Fibroblast of lung (primary cell): ENCODE results near the gene SUCO. TPM values are rescaled to one million over a fixed set of nuclear protein-coding genes. Genes with fewer than 3 reads are reported as not detected.
A peak's percentile ranks its signal among the peaks of the same experiment; 100 is the strongest.

Experiments
- DNase-seq, 2 donors: peaks; one replicate each; pipeline versions ENCODE4 v3.0.0 to v3.0.0-alpha.2; 2010; ENCODE audit warnings: low read depth in 2 of 2
- H2AFZ ChIP-seq: 2 replicates; pipeline ENCODE4 v1.5.1; 2012; ENCODE audit warnings: low read length, control low read depth, inconsistent platforms
- H3K27ac ChIP-seq: 2 replicates; pipeline ENCODE4 v1.5.1; 2011; ENCODE audit warnings: low read length, control low read depth; ENCODE audit not compliant: insufficient read depth
- H3K27me3 ChIP-seq: 2 replicates; pipeline ENCODE4 v1.5.1; 2011; ENCODE audit warnings: mild to moderate bottlenecking, low read length; ENCODE audit not compliant: control insufficient read depth, insufficient read depth
- H3K36me3 ChIP-seq: 2 replicates; pipeline ENCODE4 v1.5.1; 2011; ENCODE audit warnings: low read length; ENCODE audit not compliant: control insufficient read depth, insufficient read depth
- H3K4me1 ChIP-seq: 2 replicates; pipeline ENCODE4 v1.5.1; 2011; ENCODE audit warnings: low read length; ENCODE audit not compliant: control insufficient read depth, insufficient read depth; ENCODE audit errors: extremely low read depth
- H3K4me2 ChIP-seq: 2 replicates; pipeline ENCODE4 v1.5.1; 2011; ENCODE audit warnings: low read length, control low read depth; ENCODE audit not compliant: insufficient read depth; ENCODE audit errors: extremely low read depth
- H3K4me3 ChIP-seq, 4 experiments: fragments of 200-600 bp in 1 of 4; sonication (generic) in 1 of 4; replicated peaks in 1 of 4; 2 replicates each; pipeline ENCODE4 v1.5.1; 2011 to 2016; ENCODE audit warnings: low read length in 4 of 4, low read depth in 3 of 4, mild to moderate bottlenecking in 3 of 4, control low read depth in 2 of 4, inconsistent platforms in 1 of 4, mixed read lengths in 1 of 4; ENCODE audit not compliant: insufficient read depth in 1 of 4; ENCODE audit errors: control extremely low read depth in 1 of 4
- H3K79me2 ChIP-seq: 2 replicates; pipeline ENCODE4 v1.5.1; 2012; ENCODE audit warnings: mild to moderate bottlenecking, low read length, inconsistent platforms; ENCODE audit not compliant: control insufficient read depth, insufficient read depth
- H3K9ac ChIP-seq: 2 replicates; pipeline ENCODE4 v1.5.1; 2011; ENCODE audit warnings: mild to moderate bottlenecking, low read length, control low read depth; ENCODE audit not compliant: insufficient read depth
- H3K9me3 ChIP-seq: 2 replicates; pipeline ENCODE4 v1.5.1; 2012; ENCODE audit warnings: low read depth, low read length; ENCODE audit not compliant: control insufficient read depth, insufficient read depth
- H4K20me1 ChIP-seq: 2 replicates; pipeline ENCODE4 v1.5.1; 2011; ENCODE audit warnings: low read length; ENCODE audit not compliant: control insufficient read depth, insufficient read depth; ENCODE audit errors: extremely low read depth
- CTCF ChIP-seq, 2 donors: IDR thresholded peaks in 1 of 2; conservative IDR thresholded peaks in 1 of 2; 1 replicate in 1 of 2; 2 replicates in 1 of 2; pipeline ENCODE4 v1.5.1; 2011 to 2012; ENCODE audit warnings: low read length in 2 of 2, control low read depth in 1 of 2, inconsistent platforms in 1 of 2, low read depth in 1 of 2, mild to moderate bottlenecking in 1 of 2
- EZH2 ChIP-seq: IDR thresholded peaks from 2 replicates; pipeline ENCODE4 v1.5.1; 2012; ENCODE audit warnings: low read length, control low read depth, mild to moderate bottlenecking; ENCODE audit errors: missing control alignments
- polyA plus RNA-seq, 2 donors: library from polyadenylated mRNA; depleted of rRNA in 1 of 2; stranded (reverse) in 1 of 2; unstranded in 1 of 2; fragments of >200 nt; gene quantifications; 2 replicates each; pipeline ENCODE4 v1.2.1, GENCODE V29; 2011 to 2012; ENCODE audit warnings: missing spikeins in 1 of 2
- total RNA-seq: library from RNA; depleted of rRNA; stranded (reverse); fragments of >200 nt; gene quantifications from 2 replicates; pipeline ENCODE4 v1.2.1, GENCODE V29; 2014

SUCO gene
- total and polyA plus RNA-seq, 2 donors (not counting 1 experiment from before 2014, with no cell fraction given) = 20.4 to 25.8 TPM

- H3K27ac ChIP-seq = no peak overlapping the region
- no peak overlapping the region for H3K4me3 ChIP-seq
- TF ChIP-seq CTCF (conservative IDR thresholded peaks at IDR 0.05 in 1 of 2, IDR thresholded peaks at IDR 0.05 in 1 of 2; ENCODE audit: low read depth in 1 of 2, low read length in 2 of 2) (no peak), EZH2 (no peak)
- no peaks in the 10 kb centered on the region for H3K36me3 ChIP-seq
- H3K9ac ChIP-seq = no peak overlapping the region
- H3K4me2 ChIP-seq = no peak overlapping the region
- H3K79me2 ChIP-seq = no peaks in the 10 kb centered on the region
- no peaks in the 10 kb centered on the region for H3K9me3 ChIP-seq
- H2AFZ ChIP-seq = no peak overlapping the region
- H4K20me1 ChIP-seq = no peaks in the 10 kb centered on the region
- no peak for DNase-seq
- H3K4me1 ChIP-seq = no peaks in the 10 kb centered on the region
- no peaks in the 10 kb centered on the region for H3K27me3 ChIP-seq
These were observed 93.9 kb downstream of the SUCO start for GRCh38 chr1:172626845-172627244.

GRCh38 chr1:172627702-172628101 lies 94.8 kb downstream of the SUCO start:
- Histone ChIP-seq H3K4me1 (no peaks in the 10 kb centered on the region), H3K9me3 (no peaks in the 10 kb centered on the region), H4K20me1 (no peaks in the 10 kb centered on the region), H3K27ac (no peak overlapping the region), H3K27me3 (no peaks in the 10 kb centered on the region), H3K9ac (no peak overlapping the region), H3K36me3 (no peaks in the 10 kb centered on the region), H3K79me2 (no peaks in the 10 kb centered on the region), H3K4me2 (no peak overlapping the region), H3K4me3 (no peak overlapping the region), H2AFZ (no peak overlapping the region)
- TF ChIP-seq EZH2 (no peak), CTCF (conservative IDR thresholded peaks at IDR 0.05 in 1 of 2, IDR thresholded peaks at IDR 0.05 in 1 of 2; ENCODE audit: low read depth in 1 of 2, low read length in 2 of 2) (no peak)
- DNase-seq = no peak

- TF ChIP-seq CTCF (conservative IDR thresholded peaks at IDR 0.05 in 1 of 2, IDR thresholded peaks at IDR 0.05 in 1 of 2; ENCODE audit: low read depth in 1 of 2, low read length in 2 of 2) = no peak
- TF ChIP-seq EZH2 = no peak
- Histone ChIP-seq H3K4me1 (no peaks in the 10 kb centered on the region), H3K36me3 (no peaks in the 10 kb centered on the region), H3K79me2 (no peaks in the 10 kb centered on the region), H4K20me1 (no peaks in the 10 kb centered on the region), H2AFZ (no peak overlapping the region), H3K4me3 (no peak overlapping the region), H3K9me3 (no peaks in the 10 kb centered on the region), H3K27ac (no peak overlapping the region), H3K27me3 (no peaks in the 10 kb centered on the region), H3K4me2 (no peak overlapping the region), H3K9ac (no peak overlapping the region)
- DNase-seq = peak; percentile 27 to 39
These were observed 95.5 kb downstream of the SUCO start for GRCh38 chr1:172628401-172628800.
